H1 (cell line): ENCODE results near the gene TOM1L2. TPM values are rescaled to one million over a fixed set of nuclear protein-coding genes. Genes with fewer than 3 reads are reported as not detected.

Source experiments
- CTCF ChIA-PET: fragments of 300-600 bp; sonication (Branson Sonifier 250); formaldehyde crosslinking; loops from one replicate; lab custom pipeline; 2021; ENCODE audit not compliant: partially characterized antibody; lab: Charles Lee
- POLR2A ChIA-PET: fragments of 300-600 bp; sonication (Branson Sonifier 250); formaldehyde crosslinking; loops from one replicate; lab custom pipeline; 2021; ENCODE audit warnings: inconsistent platforms; ENCODE audit not compliant: partially characterized antibody; lab: Charles Lee
- DNase-seq, 2 experiments: peaks; one replicate each; pipeline versions ENCODE4 v3.0.0 to v3.0.0-alpha.2; 2010 to 2022; ENCODE audit warnings: low spot score in 2 of 2, low read depth in 1 of 2, mixed read lengths in 1 of 2
- FAIRE-seq: peaks from 2 replicates; lab custom pipeline; 2011; peaks lifted over from hg19 to GRCh38; lab: Jason Lieb, UNC
- H2AFZ ChIP-seq: 2 replicates; pipeline ENCODE4 v1.8.1; 2012; ENCODE audit warnings: low read length, inconsistent platforms
- H2AK5ac ChIP-seq: 2 replicates; pipeline ENCODE4 v1.6.1; 2013; ENCODE audit warnings: low read depth, low read length
- H2BK120ac ChIP-seq: replicated peaks from 2 replicates; pipeline ENCODE3; 2013; ENCODE audit warnings: low read depth, low read length, inconsistent platforms
- H2BK12ac ChIP-seq: 2 replicates; pipeline ENCODE4 v1.6.1; 2013; ENCODE audit warnings: low read depth, low read length
- H2BK15ac ChIP-seq: 2 replicates; pipeline ENCODE4 v1.6.1; 2013; ENCODE audit warnings: low read length
- H2BK20ac ChIP-seq: 2 replicates; pipeline ENCODE4 v1.6.1; 2013; ENCODE audit warnings: low read length
- H2BK5ac ChIP-seq: 2 replicates; pipeline ENCODE4 v1.6.1; 2013; ENCODE audit warnings: low read depth, low read length
- H3K14ac ChIP-seq: 2 replicates; pipeline ENCODE4 v1.6.1; 2013; ENCODE audit warnings: inconsistent platforms; ENCODE audit not compliant: insufficient read length
- H3K18ac ChIP-seq: 2 replicates; pipeline ENCODE4 v1.6.1; 2013; ENCODE audit warnings: low read length; ENCODE audit errors: extremely low read depth
- H3K23ac ChIP-seq: 2 replicates; pipeline ENCODE4 v1.6.1; 2013; ENCODE audit warnings: inconsistent platforms; ENCODE audit not compliant: insufficient read length
- H3K23me2 ChIP-seq: 2 replicates; pipeline ENCODE4 v1.6.1; 2013; ENCODE audit warnings: low read depth, low read length
- H3K27ac ChIP-seq: 2 replicates; pipeline ENCODE4 v1.6.1; 2011; ENCODE audit warnings: low read depth, low read length, inconsistent platforms
- H3K27me3 ChIP-seq, 4 experiments: replicated peaks in 1 of 4; 1 replicate in 1 of 4; 2 replicates in 3 of 4; pipeline versions ENCODE4 v1.6.1 to v1.8.1; 2011 to 2013; ENCODE audit warnings: low read length in 3 of 4, mild to moderate bottlenecking in 3 of 4, inconsistent platforms in 2 of 4, mixed read lengths in 2 of 4, moderate library complexity in 1 of 4; ENCODE audit not compliant: control insufficient read depth in 3 of 4, insufficient read depth in 3 of 4; ENCODE audit errors: extremely low read depth in 1 of 4
- H3K36me3 ChIP-seq, 4 experiments: 2 replicates each; pipeline versions ENCODE4 v1.6.1 to v1.8.1; 2011 to 2013; ENCODE audit warnings: mild to moderate bottlenecking in 4 of 4, low read length in 3 of 4, moderate library complexity in 2 of 4, control low read depth in 1 of 4, inconsistent platforms in 1 of 4; ENCODE audit not compliant: insufficient read depth in 4 of 4, control insufficient read depth in 2 of 4
- H3K4ac ChIP-seq: replicated peaks from 2 replicates; pipeline ENCODE3; 2013; ENCODE audit warnings: low read length, low read depth, mixed read lengths, inconsistent platforms; ENCODE audit not compliant: insufficient read length
- H3K4me1 ChIP-seq, 4 experiments: replicated peaks in 1 of 4; 1 replicate in 1 of 4; 2 replicates in 3 of 4; pipeline versions ENCODE4 v1.6.1 to v1.8.1; 2011 to 2013; ENCODE audit warnings: low read length in 3 of 4, inconsistent platforms in 2 of 4, mixed read lengths in 1 of 4; ENCODE audit not compliant: insufficient read depth in 4 of 4, control insufficient read depth in 3 of 4
- H3K4me2 ChIP-seq, 2 experiments: 2 replicates each; pipeline versions ENCODE4 v1.6.1 to v1.8.1; 2011 to 2013; ENCODE audit warnings: low read depth in 2 of 2, low read length in 2 of 2, control low read depth in 1 of 2, inconsistent platforms in 1 of 2, mild to moderate bottlenecking in 1 of 2; ENCODE audit not compliant: insufficient read depth in 1 of 2
- H3K4me3 ChIP-seq, 4 experiments: fragments of 200-600, 300-600 bp in 1 of 4; sonication (generic), shearing (Covaris generic), sonication (Bioruptor Twin) in 1 of 4; 2 replicates each; pipeline versions ENCODE4 v1.5.1 to v1.8.1; 2011 to 2016; ENCODE audit warnings: low read length in 4 of 4, low read depth in 3 of 4, control low read depth in 2 of 4, inconsistent platforms in 2 of 4, mild to moderate bottlenecking in 2 of 4, mixed read lengths in 1 of 4, moderate library complexity in 1 of 4; ENCODE audit not compliant: insufficient read depth in 2 of 4; ENCODE audit errors: extremely low read depth in 1 of 4
- H3K56ac ChIP-seq: replicated peaks from 2 replicates; pipeline ENCODE3; 2013; ENCODE audit warnings: low read depth, mild to moderate bottlenecking, mixed read lengths, low read length, inconsistent platforms; ENCODE audit not compliant: insufficient read length
- H3K79me1 ChIP-seq: 2 replicates; pipeline ENCODE4 v1.6.1; 2013; ENCODE audit warnings: low read depth, low read length, control low read depth
- H3K79me2 ChIP-seq, 2 experiments: 2 replicates each; pipeline versions ENCODE4 v1.6.1 to v1.8.1; 2012 to 2013; ENCODE audit warnings: low read length in 2 of 2, mild to moderate bottlenecking in 2 of 2, inconsistent platforms in 1 of 2; ENCODE audit not compliant: insufficient read depth in 2 of 2, control insufficient read depth in 1 of 2
- H3K9ac ChIP-seq, 4 experiments: replicated peaks in 1 of 4; 1 replicate in 1 of 4; 2 replicates in 3 of 4; pipeline versions ENCODE4 v1.6.1 to v1.8.1; 2011 to 2013; ENCODE audit warnings: low read depth in 3 of 4, low read length in 3 of 4, control low read depth in 2 of 4, mild to moderate bottlenecking in 2 of 4, moderate library complexity in 2 of 4, inconsistent platforms in 1 of 4; ENCODE audit errors: extremely low read depth in 1 of 4
- H3K9me3 ChIP-seq, 2 experiments: 2 replicates each; pipeline versions ENCODE4 v1.6.1 to v1.8.1; 2012 to 2013; ENCODE audit warnings: mild to moderate bottlenecking in 2 of 2, moderate library complexity in 2 of 2, control low read depth in 1 of 2, inconsistent platforms in 1 of 2, low read depth in 1 of 2, low read length in 1 of 2, mixed read lengths in 1 of 2; ENCODE audit not compliant: insufficient read depth in 2 of 2
- H4K20me1 ChIP-seq, 2 experiments: replicated peaks in 1 of 2; 2 replicates each; pipeline versions ENCODE3 to v1.8.1; 2011 to 2013; ENCODE audit warnings: inconsistent platforms in 2 of 2, low read length in 2 of 2, mild to moderate bottlenecking in 1 of 2; ENCODE audit not compliant: insufficient read depth in 2 of 2, control insufficient read depth in 1 of 2
- H4K5ac ChIP-seq: 2 replicates; pipeline ENCODE4 v1.6.1; 2013; ENCODE audit warnings: low read length, low read depth, mixed read lengths, inconsistent platforms; ENCODE audit not compliant: insufficient read length
- H4K8ac ChIP-seq: 2 replicates; pipeline ENCODE4 v1.8.0; 2013; ENCODE audit warnings: mild to moderate bottlenecking, moderate library complexity, low read length, inconsistent platforms; ENCODE audit not compliant: insufficient read depth; ENCODE audit errors: extremely low read depth
- H4K91ac ChIP-seq: replicated peaks from 2 replicates; pipeline ENCODE3; 2013; ENCODE audit warnings: low read length, mixed read lengths, inconsistent platforms; ENCODE audit not compliant: insufficient read length
- CBX5 ChIP-seq: fragments of 300-800, 300-1000 bp; sonication (generic); IDR thresholded peaks from 2 replicates; pipeline ENCODE4 v1.7.1; 2016; ENCODE audit warnings: antibody characterized with exemption, low read length, low read depth
- E2F6 ChIP-seq: IDR thresholded peaks from 2 replicates; pipeline ENCODE4 v1.6.1; 2012; ENCODE audit warnings: inconsistent platforms
- KDM5A ChIP-seq: fragments of 200-600 bp; IDR thresholded peaks from 2 replicates; pipeline ENCODE4 v1.7.1; 2012; ENCODE audit warnings: mild to moderate bottlenecking, low read length, inconsistent platforms, mixed read lengths
- NRF1 ChIP-seq: IDR thresholded peaks from 2 replicates; pipeline ENCODE4 v1.6.1; 2011; ENCODE audit warnings: mild to moderate bottlenecking, low read depth, low read length, improper control_type of control experiment
- POLR2AphosphoS5 ChIP-seq: IDR thresholded peaks from 2 replicates; pipeline ENCODE4 v1.6.1; 2011; ENCODE audit warnings: low read depth, low read length
- WGBS, 2 experiments: shearing (Covaris generic) in 1 of 2; methylation state at CpG; one replicate each; pipeline versions ENCODE4 v1.1.6 to v1.1.7; 2013 to 2015; ENCODE audit warnings: low lambda C conversion rate in 2 of 2, mixed read lengths in 2 of 2, inconsistent platforms in 1 of 2, low coverage in 1 of 2, missing lambda C conversion rate in 1 of 2; ENCODE audit not compliant: insufficient replicate concordance in 2 of 2, insufficient coverage in 1 of 2, insufficient read length in 1 of 2; ENCODE audit errors: extremely low coverage in 1 of 2, missing lambda C conversion rate in 1 of 2; 5-methylcytosine and 5-hydroxymethylcytosine counted together
- polyA plus RNA-seq, 7 experiments: library from polyadenylated mRNA; depleted of rRNA in 3 of 7; stranded (reverse) in 5 of 7; unstranded in 2 of 7; fragments of >200 nt in 5 of 7; fragments of 200-250 nt in 2 of 7; gene quantifications; 1 replicate in 5 of 7; 2 replicates in 1 of 7; 4 replicates in 1 of 7; pipeline versions ENCODE4 v1.2.1 to v1.2.3, GENCODE V29; 2011 to 2013; ENCODE audit warnings: missing spikeins in 2 of 7, mixed read lengths in 2 of 7
- total RNA-seq: library from RNA; stranded (reverse); fragmentation: NEBNext Ultra II Directional; extraction: Animal tissue kit (Norgen Biotek cat#: 25700); gene quantifications from 2 replicates; pipeline ENCODE4 v1.2.1, GENCODE V29; 2021

TOM1L2 gene
- total and polyA plus RNA-seq, 2 of the 8 experiments (the other 6 are each of a cell fraction or from before 2014, with no cell fraction given) = 2.0 to 3.4 TPM

- Histone ChIP-seq H3K18ac (no peak overlapping the region), H4K91ac (no peak overlapping the region), H4K8ac (no peak overlapping the region), H3K4me1 (peaks cover 0 to 5% (median 0%) of the 10 kb centered on the region in 4 experiments; a peak in 4 of 7 replicates), H4K20me1 (no peaks in the 10 kb centered on the region), H3K27ac (no peak overlapping the region), H3K36me3 (no peaks in the 10 kb centered on the region), H3K56ac (no peak overlapping the region), H3K79me1 (no peaks in the 10 kb centered on the region), H3K14ac (no peak overlapping the region), H2BK12ac (peak overlapping the region; percentile 3; the same call in 1 of the 2 replicates), H3K4me3 (no peak overlapping the region), H3K9me3 (no peaks in the 10 kb centered on the region), H3K4me2 (no peak overlapping the region), H3K79me2 (no peaks in the 10 kb centered on the region), H3K23me2 (no peaks in the 10 kb centered on the region), H4K5ac (no peak overlapping the region), H2BK15ac (no peak overlapping the region), H3K9ac (no peak overlapping the region), H2AK5ac (no peak overlapping the region), H2BK5ac (no peak overlapping the region), H2AFZ (no peak overlapping the region), H2BK20ac (no peak overlapping the region), H3K4ac (no peak overlapping the region), H2BK120ac (no peak overlapping the region), H3K23ac (no peak overlapping the region), H3K27me3 (no peaks in the 10 kb centered on the region; a peak in 1 of 7 replicates)
- DNase-seq (no peak), FAIRE-seq (no peak)
- 79% methylated on average over 2 of the region's 2 CpGs; no CpG with 5 or more reads in 1 of the 2 experiments for WGBS, 2 experiments
- TF ChIP-seq POLR2AphosphoS5 (no peak), NRF1 (no peak), CBX5 (no peak), KDM5A (no peak), E2F6 (no peak)
- ChIA-PET POLR2A (no interaction called here), CTCF (interaction anchor here (1.0 to 5.4 kb wide), 8 partner anchors 10 to 117 kb away, joined by 3 to 49 read pairs (median 4); no protein-coding TSS in a partner anchor)
Observed at GRCh38 chr17:17993366-17993765, 21.2 kb upstream of the TOM1L2 start.
